Progenitor cell of endocrine pancreas (in vitro differentiated cells): ENCODE measurements around the gene EHD3. TPM values are rescaled to one million over a fixed set of nuclear protein-coding genes. Genes with fewer than 3 reads are reported as not detected.

Source experiments
- DNase-seq: peaks from one replicate; pipeline ENCODE4 v3.0.0; 2021; ENCODE audit warnings: low spot score; ENCODE audit not compliant: unreplicated experiment
- H3K27ac Mint-ChIP-seq: 2 replicates; pipeline ENCODE4 v1.8.0; 2021; ENCODE audit warnings: mild to moderate bottlenecking, moderate library complexity, mixed read lengths
- H3K27me3 Mint-ChIP-seq: 2 replicates; pipeline ENCODE4 v1.8.0; 2021; ENCODE audit warnings: mixed read lengths
- H3K36me3 Mint-ChIP-seq: 2 replicates; pipeline ENCODE4 v1.8.0; 2022; ENCODE audit warnings: mixed read lengths; ENCODE audit not compliant: insufficient read depth
- H3K4me1 Mint-ChIP-seq: 2 replicates; pipeline ENCODE4 v1.8.0; 2021; ENCODE audit warnings: low read depth, mixed read lengths
- H3K4me3 Mint-ChIP-seq: 2 replicates; pipeline ENCODE4 v1.8.0; 2021; ENCODE audit warnings: low read depth, mild to moderate bottlenecking, moderate library complexity, mixed read lengths
- H3K9me3 Mint-ChIP-seq: 2 replicates; pipeline ENCODE4 v1.8.0; 2021; ENCODE audit warnings: low read depth, mixed read lengths
- CTCF ChIP-seq: fragments of 200-600 bp; sonication (generic); IDR thresholded peaks from one replicate; pipeline ENCODE4 v1.5.0; 2021; ENCODE audit warnings: antibody characterized with exemption, mild to moderate bottlenecking; ENCODE audit not compliant: unreplicated experiment
- total RNA-seq: library from RNA; stranded (reverse); gene quantifications from 2 replicates; pipeline ENCODE4 v1.2.1, GENCODE V29; 2021

The EHD3 gene
- total RNA-seq, 1 donor from 2014 or later, result 7.0 TPM

DNA sequence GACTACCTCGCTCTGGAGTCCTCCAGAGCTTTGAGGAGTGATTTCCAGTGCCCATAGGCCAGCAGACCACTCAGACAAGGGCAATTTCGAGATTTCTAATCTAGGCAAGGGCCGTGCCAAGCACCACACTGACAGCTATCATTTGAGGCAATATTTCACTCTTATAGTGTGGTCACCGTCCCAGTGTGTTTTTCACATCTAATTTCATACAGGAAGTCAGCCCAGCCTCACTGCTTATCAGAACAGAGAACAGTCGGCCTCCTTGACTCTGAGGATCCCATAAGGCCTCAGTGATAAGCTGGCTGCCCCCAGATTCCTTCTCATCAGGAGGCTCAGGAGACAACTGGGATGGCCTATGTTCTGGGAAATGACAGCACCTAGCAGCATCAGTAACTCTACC lies 17.2 kb upstream of the EHD3 start:
- Mint-ChIP-seq H3K9me3 (no peaks in the 10 kb centered on the region), H3K4me3 (no peak overlapping the region), H3K4me1 (peaks cover 14% of the 10 kb centered on the region), H3K36me3 (no peaks in the 10 kb centered on the region), H3K27me3 (peaks cover 4% of the 10 kb centered on the region), H3K27ac (no peak overlapping the region)
- no peak for TF ChIP-seq CTCF
- no peak for DNase-seq

DNA sequence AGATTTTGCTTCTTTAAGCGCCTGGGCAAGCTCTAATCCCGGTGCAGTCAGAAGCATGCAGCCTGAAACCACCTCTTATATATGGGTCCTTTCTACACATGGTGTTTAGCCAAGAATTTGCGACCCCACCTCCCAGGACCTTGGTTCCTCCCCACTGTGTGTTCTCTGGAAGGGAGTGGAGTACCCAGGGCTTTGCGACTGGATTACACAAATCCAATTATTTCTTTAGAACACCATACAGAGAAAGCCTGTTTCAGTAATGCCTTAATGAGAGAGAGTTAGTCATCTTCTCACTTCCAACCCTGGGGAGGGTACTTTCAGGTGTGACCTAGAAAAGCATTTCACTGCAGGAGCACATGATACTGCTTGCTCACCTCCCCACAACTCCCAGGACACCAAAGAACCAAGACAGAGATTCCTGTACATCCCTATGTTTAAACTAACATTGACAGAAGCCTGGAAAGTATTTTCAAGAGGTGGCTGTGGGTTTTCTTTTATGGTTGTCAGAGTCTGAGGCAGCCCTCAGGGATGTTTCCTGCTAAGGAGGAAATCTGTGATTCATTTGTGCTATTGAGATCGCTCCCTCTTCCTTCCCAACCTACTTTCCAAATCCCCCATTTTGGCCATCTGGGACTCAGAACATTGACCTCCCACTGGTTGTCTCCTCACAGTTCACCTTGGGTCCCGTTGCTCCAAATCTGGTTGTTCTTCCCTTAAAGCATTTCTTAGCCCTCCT lies 16.3 kb upstream of the EHD3 start, which contains the start of gene CAPN14:
CAPN14 (minus strand) TSS at position 51 of the 736 bp plus-strand sequence. CDS start 12,068 bp downstream, outside the sequence.
- peaks cover 4% of the 10 kb centered on the region for H3K27me3 Mint-ChIP-seq
- DNase-seq, result no peak

DNA sequence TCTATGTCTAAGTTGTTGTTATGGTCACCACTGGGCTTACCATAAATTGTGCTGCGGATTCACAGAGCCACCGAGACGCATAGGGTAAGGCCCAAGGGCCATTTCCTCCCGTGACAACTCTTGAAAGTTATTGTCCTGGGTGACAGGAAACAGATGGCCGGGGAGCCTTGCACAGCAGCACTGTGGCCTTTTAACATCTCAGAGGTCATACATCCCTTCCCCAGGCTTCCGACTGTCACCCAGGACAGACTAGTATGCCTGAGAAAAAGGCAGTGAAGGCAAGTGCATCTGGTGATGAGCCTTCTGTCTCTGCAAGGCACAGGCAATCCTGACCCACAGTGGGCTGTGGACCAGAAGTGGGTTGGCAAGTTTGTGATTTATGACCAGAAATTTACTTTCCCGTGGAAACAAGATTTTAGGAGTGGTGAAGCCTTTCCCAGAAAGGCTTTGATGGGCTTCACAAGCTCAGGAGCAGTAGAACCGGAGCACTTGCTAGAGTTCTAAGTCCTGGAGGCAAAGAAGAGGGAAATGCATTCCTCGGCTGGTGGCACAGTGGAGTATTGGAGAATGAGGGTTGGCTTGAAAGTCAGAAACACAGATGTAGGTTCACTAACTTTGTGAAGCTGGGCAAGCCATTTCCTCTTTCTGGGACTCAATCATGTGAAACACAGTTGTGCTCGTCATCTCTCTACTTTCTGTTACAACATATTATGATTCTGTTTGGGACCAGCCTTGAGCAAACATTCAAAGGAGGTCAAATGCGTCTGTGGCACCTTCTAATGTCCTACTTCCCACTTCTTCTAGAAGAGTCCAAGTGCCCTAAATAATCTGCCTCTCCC lies 14.6 kb upstream of the EHD3 start:
- Mint-ChIP-seq H3K4me1 (no peaks in the 10 kb centered on the region), H3K4me3 (no peak overlapping the region), H3K27me3 (peaks cover 4% of the 10 kb centered on the region), H3K9me3 (no peaks in the 10 kb centered on the region), H3K27ac (no peak overlapping the region), H3K36me3 (no peaks in the 10 kb centered on the region)
- no peak for TF ChIP-seq CTCF
- no peak for DNase-seq

More for the DNA sequence above, 16.3 kb upstream of the EHD3 start, which contains the start of gene CAPN14:
- no peak for TF ChIP-seq CTCF
- H3K9me3 Mint-ChIP-seq, result no peaks in the 10 kb centered on the region
- H3K36me3 Mint-ChIP-seq, result no peaks in the 10 kb centered on the region
- no peak within 1 kb of the TSS for H3K4me3 Mint-ChIP-seq
- H3K4me1 Mint-ChIP-seq, result peaks cover 14% of the 10 kb centered on the region
- H3K27ac Mint-ChIP-seq, result no peak within 1 kb of the TSS

DNA sequence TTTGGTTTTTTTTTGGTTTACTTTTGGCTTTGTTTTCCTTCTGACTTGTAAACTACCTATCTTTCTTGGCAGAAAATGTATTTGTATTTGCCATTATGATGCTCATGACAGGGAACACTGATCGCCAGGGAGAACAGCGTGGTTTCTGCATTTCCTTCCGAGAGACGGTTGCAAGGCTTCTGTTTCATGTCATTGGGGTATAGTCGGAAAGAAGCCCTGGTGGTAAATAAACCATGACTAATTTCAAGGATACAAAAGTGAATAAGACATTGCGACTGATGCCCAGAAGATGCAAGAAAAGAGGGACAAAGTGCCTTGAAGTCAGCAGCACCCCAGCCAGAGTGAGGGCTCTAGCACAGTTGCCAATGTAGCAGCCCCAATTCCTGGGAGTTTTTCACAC lies 12.4 kb upstream of the EHD3 start:
- no peak overlapping the region for H3K27ac Mint-ChIP-seq
- no peak overlapping the region for H3K4me3 Mint-ChIP-seq
- no peak for TF ChIP-seq CTCF
- H3K9me3 Mint-ChIP-seq, result no peaks in the 10 kb centered on the region
- H3K27me3 Mint-ChIP-seq, result no peaks in the 10 kb centered on the region
- H3K4me1 Mint-ChIP-seq, result no peaks in the 10 kb centered on the region
- no peak for DNase-seq
- H3K36me3 Mint-ChIP-seq, result no peaks in the 10 kb centered on the region

DNA sequence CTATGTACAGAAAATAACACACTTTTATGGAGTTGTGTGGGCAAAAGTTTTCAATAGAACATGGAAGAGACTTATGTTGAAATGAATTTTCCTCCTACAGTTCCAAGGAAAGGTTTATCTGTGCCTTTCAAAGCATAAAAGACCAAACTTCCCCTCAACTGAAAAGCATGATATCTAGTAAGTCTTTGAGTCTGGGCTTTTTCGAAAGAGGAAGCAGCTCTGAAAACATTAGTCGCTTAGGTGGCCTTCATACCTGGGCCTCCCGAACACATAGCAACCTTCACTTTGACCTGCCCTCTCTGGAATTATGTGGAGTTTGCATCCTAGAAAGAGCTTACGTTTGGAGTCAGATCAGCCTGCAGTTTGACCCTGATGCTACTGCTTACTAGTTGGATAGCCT lies 11.9 kb upstream of the EHD3 start:
- H3K4me3 Mint-ChIP-seq, result no peak overlapping the region
- DNase-seq, result no peak
- no peaks in the 10 kb centered on the region for H3K9me3 Mint-ChIP-seq
- no peak overlapping the region for H3K27ac Mint-ChIP-seq
- H3K27me3 Mint-ChIP-seq, result peaks cover 1% of the 10 kb centered on the region
- no peak for TF ChIP-seq CTCF
- no peaks in the 10 kb centered on the region for H3K36me3 Mint-ChIP-seq
- H3K4me1 Mint-ChIP-seq, result no peaks in the 10 kb centered on the region
